Suprapubic skin (tissue), 4 donors: ENCODE data around the gene ESR2.

ENCODE experiments used
- CTCF ChIP-seq, 2 donors: fragments of 200-600 bp in 1 of 2; fragments of 450-650 bp in 1 of 2; sonication (generic) in 1 of 2; IDR thresholded peaks; one replicate each; pipeline ENCODE4 v1.5.1; 2016 to 2019; ENCODE audit warnings: antibody characterized with exemption in 2 of 2, mild to moderate bottlenecking in 1 of 2, moderate library complexity in 1 of 2
- EP300 ChIP-seq: sonication (generic); formaldehyde crosslinking; IDR thresholded peaks from one replicate; pipeline ENCODE4 v1.6.1; 2017; ENCODE audit warnings: antibody characterized with exemption
- POLR2A ChIP-seq, 2 donors: fragments of 450-650 bp; IDR thresholded peaks; one replicate each; pipeline ENCODE4 v1.6.1; 2017; ENCODE audit warnings: antibody characterized with exemption in 2 of 2, mild to moderate bottlenecking in 2 of 2, moderate library complexity in 2 of 2
- POLR2AphosphoS5 ChIP-seq, 3 donors: sonication (generic); formaldehyde crosslinking; IDR thresholded peaks; one replicate each; pipeline ENCODE4 v1.6.1; 2017; ENCODE audit warnings: antibody characterized with exemption in 3 of 3

DNA sequence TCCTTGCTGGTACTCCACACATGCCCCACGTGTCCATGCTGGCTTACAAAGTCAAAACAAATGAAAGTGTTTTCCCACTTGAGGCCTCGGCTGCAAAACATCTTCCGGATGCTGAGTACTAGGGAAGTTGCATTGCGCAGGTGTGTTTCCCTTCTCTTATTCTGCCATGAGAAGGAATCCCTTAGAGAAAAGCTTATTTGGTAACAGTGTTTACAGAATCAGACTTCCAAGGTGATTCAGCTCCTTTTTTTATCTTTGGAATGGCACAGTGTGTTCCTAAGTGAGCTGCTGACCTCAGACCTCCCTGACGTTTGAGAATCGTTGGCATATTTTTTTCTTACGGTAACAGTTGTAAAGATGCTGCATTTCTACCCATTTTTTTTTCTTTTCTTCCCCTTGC, 211.3 kb downstream of the ESR2 start:
- TF ChIP-seq EP300 (peak; percentile 95), POLR2AphosphoS5 (IDR thresholded peaks at IDR 0.05) (no peak), CTCF (IDR thresholded peaks at IDR 0.05) (no peak), POLR2A (IDR thresholded peaks at IDR 0.05) (no peak)
